Measurements from ENCODE around the gene GRM2.

GRM2 gene

GRCh38 chr3:51680663-51681230 lies 26.1 kb upstream of the GRM2 start:
- no peak for DNase-seq

- DNase-seq, result no peak
Observed at GRCh38 chr3:51681453-51681852, 25.4 kb upstream of the GRM2 start.

- DNase-seq, result no peak
Observed at GRCh38 chr3:51682079-51682478, 24.8 kb upstream of the GRM2 start.

GRCh38 chr3:51682526-51682925 lies 24.3 kb upstream of the GRM2 start:
- DNase-seq, result no peak

GRCh38 chr3:51683566-51683965 lies 23.3 kb upstream of the GRM2 start:
- no peak for DNase-seq

- DNase-seq, result no peak
Observed at GRCh38 chr3:51684971-51685751, 21.7 kb upstream of the GRM2 start.

- no peak for DNase-seq
Observed at GRCh38 chr3:51686056-51686455, 20.8 kb upstream of the GRM2 start.

- DNase-seq, result no peak
Observed at GRCh38 chr3:51686512-51687215, 20.2 kb upstream of the GRM2 start.

- no peak for DNase-seq
Observed at GRCh38 chr3:51687431-51688205, 19.2 kb upstream of the GRM2 start.

GRCh38 chr3:51688206-51688600 lies 18.7 kb upstream of the GRM2 start:
- no peak for DNase-seq

- no peak for DNase-seq
Observed at GRCh38 chr3:51691021-51691420, 15.8 kb upstream of the GRM2 start.

GRCh38 chr3:51691949-51692348 lies 14.9 kb upstream of the GRM2 start:
- DNase-seq, result no peak

GRCh38 chr3:51692980-51693395 lies 13.9 kb upstream of the GRM2 start:
- DNase-seq, result no peak

GRCh38 chr3:51696954-51697353 lies 9.9 kb upstream of the GRM2 start:
- no peak for DNase-seq

GRCh38 chr3:51698209-51698608 lies 8.7 kb upstream of the GRM2 start:
- no peak for DNase-seq

- no peak for DNase-seq
Observed at GRCh38 chr3:51700403-51700802, 6.5 kb upstream of the GRM2 start.

GRCh38 chr3:51702156-51702555 lies 4.7 kb upstream of the GRM2 start:
- no peak for DNase-seq

- no peak for DNase-seq
Observed at GRCh38 chr3:51703068-51703760, 3.7 kb upstream of the GRM2 start.

- no peak for DNase-seq
Observed at GRCh38 chr3:51703761-51704510, 2.9 kb upstream of the GRM2 start.

- DNase-seq, result no peak
Observed at GRCh38 chr3:51704511-51704950, 2.3 kb upstream of the GRM2 start.

GRCh38 chr3:51705276-51706020 lies 1.4 kb upstream of the GRM2 start:
- no peak for DNase-seq
